Brain microvascular endothelial cell (primary cell): ENCODE measurements around the gene COPG2.
"Not testable (repeated sequence)": the region's sequence is repeated elsewhere in the genome, so short reads cannot be mapped to it uniquely, and the experiment has no call there.

Experiments used
- DNase-seq: peaks from one replicate; pipeline ENCODE4 v3.0.0-alpha.2; 2020
- H3K27ac ChIP-seq: fragments of 250-450 bp; sonication (Bioruptor Pico); 2 replicates; pipeline ENCODE4 v1.5.1; 2020; ENCODE audit warnings: mild to moderate bottlenecking, moderate library complexity
- H3K27me3 ChIP-seq: fragments of 250-450 bp; sonication (Bioruptor Pico); replicated peaks from 2 replicates; pipeline ENCODE4 v1.5.1; 2020; ENCODE audit warnings: mild to moderate bottlenecking
- H3K36me3 ChIP-seq: fragments of 250-450 bp; sonication (Bioruptor Pico); replicated peaks from 2 replicates; pipeline ENCODE4 v1.5.1; 2020; ENCODE audit warnings: mild to moderate bottlenecking
- H3K4me3 ChIP-seq: 2 replicates; pipeline ENCODE4 v1.5.1; 2011; ENCODE audit warnings: low read depth, mild to moderate bottlenecking, control low read depth, low read length, moderate library complexity
- in situ Hi-C: cut with HindIII; loops from 2 replicates; pipeline ENCODE4 v1.10.0; 2017; ENCODE audit warnings: low sequenced_read_pairs, low pct_ligation_motif_present
- TF ChIP-seq, protein P1 (sequence below): IDR thresholded peaks from 2 replicates; pipeline ENCODE4 v1.5.1; 2011; ENCODE audit warnings: low read depth, mild to moderate bottlenecking, moderate library complexity, low read length, control low read depth, inconsistent platforms; ENCODE audit errors: missing control alignments

Gene COPG2

GRCh38 chr7:130701650-130702049, 33.1 kb upstream of the COPG2 start:
- Histone ChIP-seq H3K27me3 (no peaks in the 10 kb centered on the region), H3K4me3 (no peak overlapping the region), H3K36me3 (no peaks in the 10 kb centered on the region), H3K27ac (no peak overlapping the region)
- no peak for DNase-seq
- in situ Hi-C loops: no loop called here
- TF ChIP-seq, protein P1, sequence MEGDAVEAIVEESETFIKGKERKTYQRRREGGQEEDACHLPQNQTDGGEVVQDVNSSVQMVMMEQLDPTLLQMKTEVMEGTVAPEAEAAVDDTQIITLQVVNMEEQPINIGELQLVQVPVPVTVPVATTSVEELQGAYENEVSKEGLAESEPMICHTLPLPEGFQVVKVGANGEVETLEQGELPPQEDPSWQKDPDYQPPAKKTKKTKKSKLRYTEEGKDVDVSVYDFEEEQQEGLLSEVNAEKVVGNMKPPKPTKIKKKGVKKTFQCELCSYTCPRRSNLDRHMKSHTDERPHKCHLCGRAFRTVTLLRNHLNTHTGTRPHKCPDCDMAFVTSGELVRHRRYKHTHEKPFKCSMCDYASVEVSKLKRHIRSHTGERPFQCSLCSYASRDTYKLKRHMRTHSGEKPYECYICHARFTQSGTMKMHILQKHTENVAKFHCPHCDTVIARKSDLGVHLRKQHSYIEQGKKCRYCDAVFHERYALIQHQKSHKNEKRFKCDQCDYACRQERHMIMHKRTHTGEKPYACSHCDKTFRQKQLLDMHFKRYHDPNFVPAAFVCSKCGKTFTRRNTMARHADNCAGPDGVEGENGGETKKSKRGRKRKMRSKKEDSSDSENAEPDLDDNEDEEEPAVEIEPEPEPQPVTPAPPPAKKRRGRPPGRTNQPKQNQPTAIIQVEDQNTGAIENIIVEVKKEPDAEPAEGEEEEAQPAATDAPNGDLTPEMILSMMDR: no peak

DNA sequence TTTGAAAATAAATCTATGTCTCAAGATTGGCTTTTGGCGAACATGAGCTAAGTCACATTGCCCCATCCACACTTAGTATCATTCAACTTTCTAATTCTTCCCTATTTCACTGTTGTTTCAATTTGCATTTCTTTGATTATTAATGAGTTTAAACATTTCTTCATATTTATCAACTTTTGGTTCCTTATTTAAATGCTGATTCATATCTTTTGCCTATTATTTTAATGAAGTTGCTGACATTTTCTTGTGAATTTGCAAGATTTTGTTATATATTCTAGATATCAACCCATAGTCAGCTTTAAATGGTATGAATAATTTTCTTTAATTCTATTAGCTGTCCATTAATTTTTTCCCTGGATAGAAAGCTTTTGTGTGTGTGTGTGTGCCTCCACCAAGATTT, 32.2 kb upstream of the COPG2 start:
- no peak overlapping the region for H3K4me3 ChIP-seq

GRCh38 chr7:130699686-130700085, 31.1 kb upstream of the COPG2 start:
- in situ Hi-C loops: no loop called here
- TF ChIP-seq, protein P1: no peak
- Histone ChIP-seq H3K4me3 (no peak overlapping the region), H3K36me3 (no peaks in the 10 kb centered on the region), H3K27ac (no peak overlapping the region), H3K27me3 (no peaks in the 10 kb centered on the region)
- no peak for DNase-seq

More for the DNA sequence above, 32.2 kb upstream of the COPG2 start:
- Histone ChIP-seq H3K27me3 (no peaks in the 10 kb centered on the region), H3K27ac (no peak overlapping the region), H3K36me3 (no peaks in the 10 kb centered on the region)
- in situ Hi-C loops: no loop called here
- DNase-seq: no peak
- TF ChIP-seq, protein P1: no peak

DNA sequence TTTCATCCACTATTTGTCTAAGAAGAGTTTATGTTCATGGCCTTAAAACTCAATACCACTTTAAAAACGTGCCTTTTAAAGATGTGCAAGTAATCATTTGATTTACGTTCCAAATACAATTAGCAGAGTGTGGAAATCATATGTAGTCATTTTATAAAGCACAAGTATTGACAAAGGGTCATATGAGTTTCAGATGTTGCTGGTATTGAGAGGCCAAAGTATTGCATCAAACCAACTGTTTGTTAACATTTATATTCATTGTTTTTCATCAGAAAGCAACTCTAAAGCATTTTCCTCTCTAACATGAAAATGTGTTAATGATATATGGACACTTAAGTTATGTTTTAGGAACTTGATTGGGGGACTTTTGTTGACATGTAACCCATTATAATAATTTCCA, 29.3 kb upstream of the COPG2 start:
- Histone ChIP-seq H3K27me3 (no peaks in the 10 kb centered on the region), H3K36me3 (no peaks in the 10 kb centered on the region), H3K4me3 (no peak overlapping the region), H3K27ac (no peak overlapping the region)
- in situ Hi-C loops: no loop called here
- TF ChIP-seq, protein P1: no peak
- no peak for DNase-seq

GRCh38 chr7:130695840-130696239, 27.3 kb upstream of the COPG2 start:
- Histone ChIP-seq H3K36me3 (no peaks in the 10 kb centered on the region), H3K27me3 (no peaks in the 10 kb centered on the region), H3K27ac (no peak overlapping the region), H3K4me3 (no peak overlapping the region)
- in situ Hi-C loops: no loop called here
- DNase-seq: peak; percentile 11
- TF ChIP-seq, protein P1: peak; percentile 67

GRCh38 chr7:130692396-130692795, 23.8 kb upstream of the COPG2 start:
- DNase-seq, H3K36me3 ChIP-seq, H3K27me3 ChIP-seq, in situ Hi-C loops, H3K27ac ChIP-seq, H3K4me3 ChIP-seq: not testable (repeated sequence)
